ENCODE data around the gene NRP1. TPM values are rescaled to one million over a fixed set of nuclear protein-coding genes. Genes with fewer than 3 reads are reported as not detected.

Gene NRP1
- polyA plus RNA-seq, 1 experiment = 218 TPM

GRCh38 chr10:33132626-33133025 lies 201.8 kb downstream of the NRP1 start:
- POLR2A ChIA-PET = interaction anchor here (0.9 kb wide), 1 partner anchor 16 kb away, joined by 4 read pairs; no protein-coding TSS in a partner anchor
- no peak for TF ChIP-seq CTCF (IDR thresholded peaks at IDR 0.05; ENCODE audit: low read depth, low read length)
- Histone ChIP-seq H3K9me3 (ENCODE audit: control insufficient read depth, insufficient read depth, low read length) (no peaks in the 10 kb centered on the region), H3K4me3 (ENCODE audit: low read depth, low read length) (no peak overlapping the region), H3K27ac (ENCODE audit: low read depth, low read length) (no peak overlapping the region), H3K27me3 (ENCODE audit: control insufficient read depth, insufficient read depth, low read length) (no peaks in the 10 kb centered on the region)
- DNase-seq (ENCODE audit: low read depth, low spot score) = no peak
- CTCF ChIA-PET = interaction anchor here (0.7 to 1.2 kb wide), 2 partner anchors 16 to 23 kb away, joined by 3 read pairs; no protein-coding TSS in a partner anchor

GRCh38 chr10:33129996-33130386 lies 204.5 kb downstream of the NRP1 start:
- POLR2A ChIA-PET = interaction anchor here (0.7 to 2.5 kb wide), 5 partner anchors 15 to 149 kb away, joined by 3 to 19 read pairs (median 3); no protein-coding TSS in a partner anchor
- peak; percentile 83 for DNase-seq (ENCODE audit: low read depth, low spot score)
- H3K9me3 ChIP-seq (ENCODE audit: control insufficient read depth, insufficient read depth, low read length) = no peaks in the 10 kb centered on the region; the same call in 1 of the 2 replicates

GRCh38 chr10:33129141-33129995 lies 205.1 kb downstream of the NRP1 start:
- H3K9me3 ChIP-seq (ENCODE audit: control insufficient read depth, insufficient read depth, low read length) = no peaks in the 10 kb centered on the region; the same call in 1 of the 2 replicates
- peak; percentile 78 for DNase-seq (ENCODE audit: low read depth, low spot score)
- POLR2A ChIA-PET = interaction anchor here (0.5 to 2.5 kb wide), 6 partner anchors 14 to 1202 kb away, joined by 3 to 19 read pairs (median 4); no protein-coding TSS in a partner anchor
- no peak overlapping the region for H3K4me3 ChIP-seq (ENCODE audit: low read depth, low read length)
- H3K27ac ChIP-seq (ENCODE audit: low read depth, low read length) = peak overlapping the region; percentile 95
- no peaks in the 10 kb centered on the region for H3K27me3 ChIP-seq (ENCODE audit: control insufficient read depth, insufficient read depth, low read length)
- CTCF ChIA-PET = no interaction called here
- no peak for TF ChIP-seq CTCF (IDR thresholded peaks at IDR 0.05; ENCODE audit: low read depth, low read length)

More at GRCh38 chr10:33129996-33130386, 204.5 kb downstream of the NRP1 start:
- H3K27me3 ChIP-seq (ENCODE audit: control insufficient read depth, insufficient read depth, low read length) = no peaks in the 10 kb centered on the region
- no peak overlapping the region for H3K4me3 ChIP-seq (ENCODE audit: low read depth, low read length)
- CTCF ChIA-PET = no interaction called here
- peak overlapping the region; percentile 93 for H3K27ac ChIP-seq (ENCODE audit: low read depth, low read length)
- TF ChIP-seq CTCF (IDR thresholded peaks at IDR 0.05; ENCODE audit: low read depth, low read length) = no peak

GRCh38 chr10:33127622-33128021 lies 206.8 kb downstream of the NRP1 start:
- Histone ChIP-seq H3K27ac (ENCODE audit: low read depth, low read length) (no peak overlapping the region), H3K4me3 (ENCODE audit: low read depth, low read length) (no peak overlapping the region), H3K27me3 (ENCODE audit: control insufficient read depth, insufficient read depth, low read length) (no peaks in the 10 kb centered on the region), H3K9me3 (ENCODE audit: control insufficient read depth, insufficient read depth, low read length) (no peaks in the 10 kb centered on the region; the same call in 1 of the 2 replicates)
- CTCF ChIA-PET = interaction anchor here (0.8 to 1.9 kb wide), 2 partner anchors 12 to 28 kb away, joined by 3 to 6 read pairs; no protein-coding TSS in a partner anchor
- POLR2A ChIA-PET = no interaction called here
- no peak for DNase-seq (ENCODE audit: low read depth, low spot score)
- TF ChIP-seq CTCF (IDR thresholded peaks at IDR 0.05; ENCODE audit: low read depth, low read length) = no peak

Small RNA genes within 50 kb of the gene (small RNA-seq; reads per million reads assigned to genes)
- gene AL353600.1 (ENCODE audit: insufficient read length, low read depth) (not detected), gene RN7SL398P (ENCODE audit: insufficient read length, low read depth) (not detected)

Data from AG04450 (cell line).